Lower leg skin (tissue), 4 donors: ENCODE measurements around the gene CDRT15. TPM values are rescaled to one million over a fixed set of nuclear protein-coding genes. Genes with fewer than 3 reads are reported as not detected.

ENCODE experiments used
- total RNA-seq, 4 donors: library from RNA; depleted of rRNA; stranded (reverse); fragments of >200 nt; gene quantifications; one replicate each; pipeline ENCODE4 v1.1.0, GENCODE V29; 2016

CDRT15 gene
- total RNA-seq, 4 donors from 2014 or later: not detected

Other genes with a start within 250 kb of the CDRT15 start
- 10 to 100 TPM; 17.8 to 24.5 (median 21.6) TPM for gene COX10, start 167.4 kb downstream of the CDRT15 start, total RNA-seq
- 10 to 100 TPM in 3 of 4 donors, 1 to 10 TPM in 1; 4.3 to 30.1 (median 15.5) TPM for gene HS3ST3B1, start 64.2 kb upstream of the CDRT15 start, total RNA-seq